Osteoblast (primary cell): ENCODE data around the gene QARS1. TPM values are rescaled to one million over a fixed set of nuclear protein-coding genes. Genes with fewer than 3 reads are reported as not detected.
A peak's percentile ranks its signal among the peaks of the same experiment; 100 is the strongest.

Experiments used
- DNase-seq: peaks from one replicate; pipeline ENCODE4 v3.0.0; 2011; ENCODE audit warnings: low spot score, mixed read lengths; ENCODE audit not compliant: insufficient read length; ENCODE audit errors: missing footprints
- H2AFZ ChIP-seq: 2 replicates; pipeline ENCODE4 v1.6.0; 2011; ENCODE audit warnings: mild to moderate bottlenecking, low read length
- H3K27ac ChIP-seq: 2 replicates; pipeline ENCODE4 v1.5.1; 2011; ENCODE audit warnings: mild to moderate bottlenecking, low read depth, low read length, moderate library complexity
- H3K27me3 ChIP-seq: 2 replicates; pipeline ENCODE4 v1.6.0; 2012; ENCODE audit warnings: mild to moderate bottlenecking, control low read depth, inconsistent platforms, low read length, moderate library complexity; ENCODE audit not compliant: insufficient read depth
- H3K36me3 ChIP-seq: 2 replicates; pipeline ENCODE4 v1.5.1; 2011; ENCODE audit warnings: mild to moderate bottlenecking, low read length, control low read depth, moderate library complexity; ENCODE audit not compliant: insufficient read depth
- H3K4me1 ChIP-seq: 2 replicates; pipeline ENCODE4 v1.5.1; 2011; ENCODE audit warnings: mild to moderate bottlenecking, low read length, control low read depth, moderate library complexity; ENCODE audit not compliant: insufficient read depth
- H3K4me2 ChIP-seq: 2 replicates; pipeline ENCODE4 v1.6.0; 2011; ENCODE audit warnings: mild to moderate bottlenecking, low read length; ENCODE audit not compliant: insufficient read depth
- H3K4me3 ChIP-seq: fragments of 200-600 bp; sonication (generic); 3 replicates; pipeline ENCODE4 v1.5.1; 2012; ENCODE audit warnings: mild to moderate bottlenecking, low read length, inconsistent platforms; ENCODE audit not compliant: insufficient read depth
- H3K79me2 ChIP-seq: 2 replicates; pipeline ENCODE4 v1.6.0; 2012; ENCODE audit warnings: mild to moderate bottlenecking, low read length, control low read depth, inconsistent platforms; ENCODE audit not compliant: insufficient read depth
- H3K9me3 ChIP-seq: 2 replicates; pipeline ENCODE4 v1.5.1; 2011; ENCODE audit warnings: low read depth, low read length, control low read depth
- H4K20me1 ChIP-seq: 2 replicates; pipeline ENCODE4 v1.6.0; 2012; ENCODE audit warnings: mild to moderate bottlenecking, low read length, control low read depth; ENCODE audit not compliant: insufficient read depth
- CTCF ChIP-seq: IDR thresholded peaks from 2 replicates; pipeline ENCODE4 v1.5.1; 2011; ENCODE audit warnings: mild to moderate bottlenecking, low read depth, low read length, moderate library complexity; ENCODE audit errors: extremely low read depth
- total RNA-seq: library from RNA; depleted of rRNA; stranded (reverse); fragments of >200 nt; gene quantifications from 2 replicates; pipeline ENCODE4 v1.2.3, GENCODE V29; 2012

QARS1 gene
- total RNA-seq, 1 donor = 416 TPM

DNA sequence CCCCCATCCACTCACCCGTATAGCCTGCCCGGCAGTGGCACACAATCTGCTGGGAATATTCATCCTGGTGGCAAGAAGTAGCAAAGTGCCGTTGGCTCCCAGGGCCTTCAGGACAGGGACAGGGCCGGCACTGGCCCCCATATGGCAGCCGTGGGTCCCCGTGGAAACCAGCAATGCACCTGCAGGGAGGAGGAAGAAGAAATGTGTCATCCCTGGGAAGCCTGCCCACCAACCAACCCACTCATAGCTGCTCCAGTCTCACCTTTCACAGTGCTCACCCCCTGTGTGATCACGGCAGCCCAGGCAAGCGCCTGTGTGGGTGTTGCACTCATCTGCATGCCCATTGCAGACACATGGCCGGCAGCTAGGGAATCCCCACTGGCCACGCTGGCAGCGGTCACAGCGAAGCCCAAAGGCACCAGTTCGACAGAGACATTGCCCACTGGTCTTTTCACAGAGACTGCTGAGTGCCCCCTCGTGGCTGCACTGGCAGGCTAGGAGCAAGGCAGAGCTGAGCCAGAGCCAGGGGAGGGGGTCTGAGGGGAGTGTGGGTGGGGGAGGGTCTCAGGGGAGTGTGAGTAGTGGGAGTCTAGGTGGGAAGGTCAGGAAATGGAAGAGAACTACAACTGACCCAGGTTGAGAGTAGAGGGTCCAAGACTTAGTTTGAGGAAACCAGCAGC lies 20.6 kb upstream of the QARS1 start:
- H3K9me3 ChIP-seq = no peaks in the 10 kb centered on the region
- no peaks in the 10 kb centered on the region for H3K4me1 ChIP-seq
- no peak overlapping the region for H3K27ac ChIP-seq
- H3K27me3 ChIP-seq = no peaks in the 10 kb centered on the region
- H3K79me2 ChIP-seq = peaks cover 20% of the 10 kb centered on the region
- TF ChIP-seq CTCF = no peak
- H2AFZ ChIP-seq = no peak overlapping the region
- no peak overlapping the region for H3K4me2 ChIP-seq
- no peak overlapping the region for H3K4me3 ChIP-seq
- peak; percentile 89 for DNase-seq
- peaks cover 86% of the 10 kb centered on the region for H3K36me3 ChIP-seq
- H4K20me1 ChIP-seq = peaks cover 15% of the 10 kb centered on the region

DNA sequence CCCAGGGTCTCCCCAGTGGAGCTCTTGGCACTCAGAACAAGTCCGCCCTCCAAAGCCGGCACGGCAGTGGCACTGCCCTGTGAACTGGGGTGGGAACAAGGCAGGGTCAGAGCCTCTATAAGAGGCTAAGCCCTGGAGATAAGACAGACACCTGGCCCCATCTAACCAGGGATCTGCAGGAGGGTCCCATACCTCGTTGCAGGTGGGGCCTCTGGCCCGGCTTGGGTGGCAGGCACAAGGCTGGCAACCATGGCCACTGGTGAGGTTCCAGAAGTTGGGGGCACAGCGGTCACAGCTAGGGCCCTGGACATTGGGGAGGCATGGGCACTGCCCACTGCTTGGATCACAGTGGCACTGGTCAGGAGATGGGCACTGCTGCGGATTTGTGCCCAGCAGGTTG lies 19.6 kb upstream of the QARS1 start:
- Histone ChIP-seq H3K27ac (no peak overlapping the region), H4K20me1 (peaks cover 11% of the 10 kb centered on the region), H3K27me3 (no peaks in the 10 kb centered on the region), H3K9me3 (no peaks in the 10 kb centered on the region), H3K4me1 (peaks cover 9% of the 10 kb centered on the region), H2AFZ (no peak overlapping the region), H3K36me3 (peaks cover 77% of the 10 kb centered on the region), H3K4me2 (no peak overlapping the region), H3K79me2 (peaks cover 20% of the 10 kb centered on the region), H3K4me3 (no peak overlapping the region)
- TF ChIP-seq CTCF = no peak
- peak; percentile 80 for DNase-seq

GRCh38 chr3:49123687-49124086 lies 19.1 kb upstream of the QARS1 start:
- H3K9me3 ChIP-seq = no peaks in the 10 kb centered on the region
- peaks cover 20% of the 10 kb centered on the region for H3K79me2 ChIP-seq
- no peak overlapping the region for H2AFZ ChIP-seq
- H3K36me3 ChIP-seq = peaks cover 75% of the 10 kb centered on the region
- TF ChIP-seq CTCF = no peak
- H3K4me2 ChIP-seq = no peak overlapping the region
- H4K20me1 ChIP-seq = peaks cover 16% of the 10 kb centered on the region
- peaks cover 12% of the 10 kb centered on the region for H3K4me1 ChIP-seq
- no peak overlapping the region for H3K4me3 ChIP-seq
- no peak overlapping the region for H3K27ac ChIP-seq
- peak; percentile 67 for DNase-seq
- no peaks in the 10 kb centered on the region for H3K27me3 ChIP-seq

- peaks cover 74% of the 10 kb centered on the region for H3K36me3 ChIP-seq
- H3K27me3 ChIP-seq = no peaks in the 10 kb centered on the region
- H2AFZ ChIP-seq = no peak overlapping the region
- H3K9me3 ChIP-seq = no peaks in the 10 kb centered on the region
- TF ChIP-seq CTCF = no peak
- H3K27ac ChIP-seq = no peak overlapping the region
- H3K4me2 ChIP-seq = no peak overlapping the region
- H3K4me1 ChIP-seq = peaks cover 12% of the 10 kb centered on the region
- H3K4me3 ChIP-seq = no peak overlapping the region
- peak; percentile 52 for DNase-seq
- peaks cover 16% of the 10 kb centered on the region for H4K20me1 ChIP-seq
- H3K79me2 ChIP-seq = peaks cover 18% of the 10 kb centered on the region
Measured at GRCh38 chr3:49122886-49123545, 18.5 kb upstream of the QARS1 start.
